ENCODE measurements around the gene SYNE1. TPM values are rescaled to one million over a fixed set of nuclear protein-coding genes. Genes with fewer than 3 reads are reported as not detected.
"Not testable (repeated sequence)": the region's sequence is repeated elsewhere in the genome, so short reads cannot be mapped to it uniquely, and the experiment has no call there.

SYNE1 gene
- 100 to 1,000 TPM; 160 to 859 (median 490) TPM for total RNA-seq

GRCh38 chr6:152637296-152638047, at the start of gene SYNE1:
Gene SYNE1 (minus strand): TSS chr6:152637362. CDS start chr6:152628331, 9,031 bp downstream.
- H3K27me3 ChIP-seq = no peaks in the 10 kb centered on the region
- H3K27ac ChIP-seq = peak within 1 kb of the TSS; percentile 77 to 92 (median 81)
- peak within 1 kb of the TSS; percentile 6 to 85 (median 68) for H3K4me3 ChIP-seq
- 29 to 36% methylated on average over 11 to 16 of the region's 16 CpGs for WGBS, 2 donors
- TF ChIP-seq EP300 (IDR thresholded peaks at IDR 0.05) = no peak
- TF ChIP-seq POLR2AphosphoS5 (IDR thresholded peaks at IDR 0.05) = no peak
- TF ChIP-seq CTCF (IDR thresholded peaks at IDR 0.05) = no peak
- TF ChIP-seq POLR2A (IDR thresholded peaks at IDR 0.05) = no peak
- no peaks in the 10 kb centered on the region for H3K36me3 ChIP-seq
- H3K4me1 ChIP-seq = peaks cover 20 to 36% (median 27%) of the 10 kb centered on the region in 4 donors
- no peaks in the 10 kb centered on the region for H3K9me3 ChIP-seq
- peak in 1 of 2 donors; percentile 24 for DNase-seq
- ATAC-seq (ENCODE audit: low FRiP score in 2 of 2) = peak; percentile 20 to 38

GRCh38 chr6:152685819-152686218, 48.7 kb upstream of the SYNE1 start:
- Histone ChIP-seq H3K27ac (no peak overlapping the region), H3K4me1 (no peaks in the 10 kb centered on the region), H3K4me3 (no peak overlapping the region), H3K27me3 (no peaks in the 10 kb centered on the region), H3K9me3 (no peaks in the 10 kb centered on the region), H3K36me3 (no peaks in the 10 kb centered on the region)
- TF ChIP-seq EP300 (IDR thresholded peaks at IDR 0.05) (no peak), POLR2A (IDR thresholded peaks at IDR 0.05) (no peak), POLR2AphosphoS5 (IDR thresholded peaks at IDR 0.05) (no peak), CTCF (IDR thresholded peaks at IDR 0.05) (no peak)
- WGBS, 2 donors = 94 to 97% methylated on average over 12 of the region's 12 CpGs
- DNase-seq = peak in 1 of 2 donors; percentile 5
- no peak for ATAC-seq (ENCODE audit: low FRiP score in 2 of 2)

GRCh38 chr6:152682935-152683334, 45.8 kb upstream of the SYNE1 start:
- WGBS, 2 donors = 62 to 71% methylated on average over 8 of the region's 8 CpGs
- not testable (repeated sequence) for H3K36me3 ChIP-seq; ATAC-seq (ENCODE audit: low FRiP score in 2 of 2); H3K4me3 ChIP-seq; DNase-seq; H3K27ac ChIP-seq; H3K27me3 ChIP-seq; H3K4me1 ChIP-seq; H3K9me3 ChIP-seq

- no peak for DNase-seq
- H3K27ac ChIP-seq = no peak overlapping the region
- no peaks in the 10 kb centered on the region for H3K36me3 ChIP-seq
- no peak overlapping the region for H3K4me3 ChIP-seq
- H3K9me3 ChIP-seq = no peaks in the 10 kb centered on the region
- TF ChIP-seq POLR2AphosphoS5 (IDR thresholded peaks at IDR 0.05) (no peak), EP300 (IDR thresholded peaks at IDR 0.05) (no peak)
- ATAC-seq (ENCODE audit: low FRiP score in 2 of 2) = no peak
- H3K27me3 ChIP-seq = no peaks in the 10 kb centered on the region
- WGBS, 2 donors = 71 to 72% methylated on average over 8 of the region's 8 CpGs
- no peaks in the 10 kb centered on the region for H3K4me1 ChIP-seq
Measured at GRCh38 chr6:152682141-152682540, 45.0 kb upstream of the SYNE1 start.

- no peak for ATAC-seq (ENCODE audit: low FRiP score in 2 of 2)
- no peaks in the 10 kb centered on the region for H3K9me3 ChIP-seq
- WGBS, 2 donors = 53 to 59% methylated on average over 3 of the region's 3 CpGs
Measured at GRCh38 chr6:152680879-152681517, 43.8 kb upstream of the SYNE1 start.

More at GRCh38 chr6:152680879-152681517, 43.8 kb upstream of the SYNE1 start:
- Histone ChIP-seq H3K4me3 (no peak overlapping the region), H3K36me3 (no peaks in the 10 kb centered on the region), H3K27me3 (no peaks in the 10 kb centered on the region), H3K27ac (no peak overlapping the region), H3K4me1 (no peaks in the 10 kb centered on the region)
- DNase-seq = no peak
- TF ChIP-seq EP300 (IDR thresholded peaks at IDR 0.05) (no peak), CTCF (IDR thresholded peaks at IDR 0.05) (no peak), POLR2A (IDR thresholded peaks at IDR 0.05) (no peak), POLR2AphosphoS5 (IDR thresholded peaks at IDR 0.05) (no peak)

Measured in upper lobe of left lung (tissue), 6 donors.